Uterus (tissue), 2 donors: ENCODE data around the gene VIPR2.

Source experiments
- POLR2A ChIP-seq, 2 donors: fragments of 450-650 bp; IDR thresholded peaks; one replicate each; pipeline ENCODE4 v1.6.1; 2016; ENCODE audit warnings: antibody characterized with exemption in 2 of 2, mild to moderate bottlenecking in 1 of 2, moderate library complexity in 1 of 2
- TF ChIP-seq, protein P1 (sequence below), 4 experiments: fragments of 200-600 bp in 2 of 4; fragments of 450-650 bp in 2 of 4; sonication (generic) in 2 of 4; IDR thresholded peaks; one replicate each; pipeline ENCODE4 v1.5.1; 2016 to 2019; ENCODE audit warnings: antibody characterized with exemption in 4 of 4, mild to moderate bottlenecking in 2 of 4, moderate library complexity in 1 of 4

DNA sequence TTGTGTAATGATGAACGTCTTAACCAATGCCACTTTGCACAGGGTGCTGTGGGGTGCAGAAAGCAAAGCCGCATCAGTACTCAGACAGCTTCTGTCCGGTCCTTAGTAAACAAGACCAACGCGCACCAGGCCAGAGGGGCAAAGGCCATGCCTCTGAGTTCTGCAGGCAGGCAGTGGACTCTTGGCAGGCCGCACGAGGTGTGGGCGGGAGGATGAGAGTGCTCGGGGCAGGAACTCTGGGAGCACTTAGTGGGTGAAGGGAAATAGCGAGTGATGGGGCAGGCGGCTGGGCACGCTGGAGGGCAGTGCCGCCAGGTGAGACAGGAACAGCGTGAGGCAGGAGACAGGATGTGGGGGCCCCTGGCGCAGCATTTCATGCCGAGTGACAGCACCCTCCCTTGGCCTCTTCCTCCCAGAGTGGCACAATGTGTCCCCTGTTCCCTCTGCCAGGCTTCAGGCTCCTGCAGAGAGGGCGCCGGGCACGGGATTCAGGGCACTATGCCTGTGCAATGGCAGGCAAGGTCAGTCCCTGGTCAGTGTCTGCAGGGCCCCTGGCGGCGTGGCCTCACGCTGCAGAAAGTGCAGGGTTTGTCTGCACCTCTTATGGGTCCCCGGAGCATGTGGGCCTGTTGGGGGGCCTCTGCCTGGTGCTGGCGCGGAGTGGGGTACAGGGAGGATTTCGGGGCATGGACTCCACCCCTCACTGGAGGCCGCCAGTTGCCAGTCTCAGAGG, 60.4 kb downstream of the VIPR2 start:
- TF ChIP-seq, protein P1, sequence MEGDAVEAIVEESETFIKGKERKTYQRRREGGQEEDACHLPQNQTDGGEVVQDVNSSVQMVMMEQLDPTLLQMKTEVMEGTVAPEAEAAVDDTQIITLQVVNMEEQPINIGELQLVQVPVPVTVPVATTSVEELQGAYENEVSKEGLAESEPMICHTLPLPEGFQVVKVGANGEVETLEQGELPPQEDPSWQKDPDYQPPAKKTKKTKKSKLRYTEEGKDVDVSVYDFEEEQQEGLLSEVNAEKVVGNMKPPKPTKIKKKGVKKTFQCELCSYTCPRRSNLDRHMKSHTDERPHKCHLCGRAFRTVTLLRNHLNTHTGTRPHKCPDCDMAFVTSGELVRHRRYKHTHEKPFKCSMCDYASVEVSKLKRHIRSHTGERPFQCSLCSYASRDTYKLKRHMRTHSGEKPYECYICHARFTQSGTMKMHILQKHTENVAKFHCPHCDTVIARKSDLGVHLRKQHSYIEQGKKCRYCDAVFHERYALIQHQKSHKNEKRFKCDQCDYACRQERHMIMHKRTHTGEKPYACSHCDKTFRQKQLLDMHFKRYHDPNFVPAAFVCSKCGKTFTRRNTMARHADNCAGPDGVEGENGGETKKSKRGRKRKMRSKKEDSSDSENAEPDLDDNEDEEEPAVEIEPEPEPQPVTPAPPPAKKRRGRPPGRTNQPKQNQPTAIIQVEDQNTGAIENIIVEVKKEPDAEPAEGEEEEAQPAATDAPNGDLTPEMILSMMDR (IDR thresholded peaks at IDR 0.05), result no peak
- no peak for TF ChIP-seq POLR2A (IDR thresholded peaks at IDR 0.05)
